AG10803 (cell line): ENCODE data around the gene DLG2.
A peak's percentile ranks its signal among the peaks of the same experiment; 100 is the strongest.

Source experiments
- DNase-seq: peaks from one replicate; pipeline ENCODE4 v3.0.0; 2010; ENCODE audit warnings: low read depth
- H3K4me3 ChIP-seq: 2 replicates; pipeline ENCODE4 v1.5.1; 2011; ENCODE audit warnings: mild to moderate bottlenecking, low read length, control low read depth
- TF ChIP-seq, protein P1 (sequence below): conservative IDR thresholded peaks from 2 replicates; pipeline ENCODE4 v1.5.1; 2011; ENCODE audit warnings: mild to moderate bottlenecking, low read length, control low read depth, inconsistent platforms

The DLG2 gene

DNA sequence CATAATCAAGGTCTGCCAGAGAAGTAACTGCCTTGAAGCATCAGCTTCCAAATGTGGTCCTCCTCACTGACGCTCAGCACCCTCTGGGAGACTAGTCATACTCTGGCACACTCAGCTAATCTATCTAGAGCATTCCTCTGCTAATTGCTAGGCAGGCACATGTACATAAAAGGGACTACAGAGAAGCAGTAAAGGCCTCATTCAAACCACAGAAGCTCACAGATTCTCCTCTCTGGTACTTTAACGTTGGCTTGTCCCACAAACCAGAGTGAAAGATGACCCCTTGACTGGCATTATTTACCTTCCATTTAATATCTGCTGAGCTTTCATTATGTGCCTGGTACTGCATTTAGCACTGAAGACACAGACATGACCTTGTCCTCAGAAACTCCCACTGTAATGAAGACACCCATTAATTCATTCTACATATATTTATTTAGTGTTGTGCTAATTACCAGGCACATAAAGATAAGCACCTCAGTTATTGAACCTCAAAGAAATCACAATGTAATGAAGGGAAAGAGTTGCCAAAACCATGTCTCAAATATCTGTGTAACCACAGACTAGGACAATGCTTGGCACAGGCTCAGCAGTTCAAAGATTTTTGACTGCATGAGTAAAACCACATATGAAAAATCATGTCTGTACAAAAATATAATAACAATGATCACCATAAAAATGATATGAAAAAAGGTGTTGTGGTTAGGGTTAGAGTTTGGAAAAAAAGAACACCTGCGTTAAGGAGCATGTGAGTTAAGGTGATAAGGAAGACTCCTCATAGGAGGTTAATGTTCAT, 550.4 kb downstream of the DLG2 start:
- DNase-seq: peak; percentile 49
- H3K4me3 ChIP-seq: no peak overlapping the region
- TF ChIP-seq, protein P1, sequence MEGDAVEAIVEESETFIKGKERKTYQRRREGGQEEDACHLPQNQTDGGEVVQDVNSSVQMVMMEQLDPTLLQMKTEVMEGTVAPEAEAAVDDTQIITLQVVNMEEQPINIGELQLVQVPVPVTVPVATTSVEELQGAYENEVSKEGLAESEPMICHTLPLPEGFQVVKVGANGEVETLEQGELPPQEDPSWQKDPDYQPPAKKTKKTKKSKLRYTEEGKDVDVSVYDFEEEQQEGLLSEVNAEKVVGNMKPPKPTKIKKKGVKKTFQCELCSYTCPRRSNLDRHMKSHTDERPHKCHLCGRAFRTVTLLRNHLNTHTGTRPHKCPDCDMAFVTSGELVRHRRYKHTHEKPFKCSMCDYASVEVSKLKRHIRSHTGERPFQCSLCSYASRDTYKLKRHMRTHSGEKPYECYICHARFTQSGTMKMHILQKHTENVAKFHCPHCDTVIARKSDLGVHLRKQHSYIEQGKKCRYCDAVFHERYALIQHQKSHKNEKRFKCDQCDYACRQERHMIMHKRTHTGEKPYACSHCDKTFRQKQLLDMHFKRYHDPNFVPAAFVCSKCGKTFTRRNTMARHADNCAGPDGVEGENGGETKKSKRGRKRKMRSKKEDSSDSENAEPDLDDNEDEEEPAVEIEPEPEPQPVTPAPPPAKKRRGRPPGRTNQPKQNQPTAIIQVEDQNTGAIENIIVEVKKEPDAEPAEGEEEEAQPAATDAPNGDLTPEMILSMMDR: no peak

DNA sequence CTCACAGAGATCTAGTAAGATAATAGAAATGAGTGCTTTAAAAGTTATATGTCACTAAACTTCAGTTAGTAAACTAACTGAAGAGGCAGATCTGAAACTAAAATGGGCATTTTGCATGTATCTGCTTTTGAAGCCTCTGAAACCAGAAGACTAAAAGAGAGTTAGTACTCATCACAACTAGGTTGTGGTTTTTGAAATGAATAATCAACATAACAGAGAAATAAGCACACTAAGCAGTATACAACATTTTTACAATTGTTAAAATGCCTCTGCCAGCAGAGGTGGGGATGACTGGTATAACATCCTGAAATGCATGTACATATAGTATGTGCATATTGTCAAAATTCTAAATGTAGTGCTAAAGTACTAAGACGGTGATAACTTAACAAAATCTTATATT, 564.5 kb downstream of the DLG2 start:
- H3K4me3 ChIP-seq: no peak overlapping the region
- no peak for DNase-seq
- TF ChIP-seq, protein P1: no peak

DNA sequence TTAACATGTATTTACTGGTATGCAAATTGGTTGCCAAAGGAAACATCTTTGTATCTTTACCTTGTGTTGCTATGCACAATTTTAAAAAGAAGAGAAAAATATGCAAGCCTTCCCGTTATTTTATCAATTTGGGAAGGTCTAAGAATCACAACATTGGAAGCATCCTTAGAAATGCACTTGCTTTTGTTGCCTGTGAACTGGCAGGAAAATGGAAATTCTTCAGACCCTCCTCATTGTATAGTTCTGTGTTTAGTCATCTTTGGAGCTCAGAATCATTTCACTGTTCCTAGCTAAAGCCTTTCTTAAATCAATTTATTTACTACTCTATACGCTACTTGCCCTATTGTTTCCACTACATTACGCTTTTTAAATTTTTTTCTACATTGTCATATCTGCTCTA, 574.5 kb downstream of the DLG2 start:
- H3K4me3 ChIP-seq: no peak overlapping the region
- TF ChIP-seq, protein P1: no peak
- DNase-seq: no peak

DNA sequence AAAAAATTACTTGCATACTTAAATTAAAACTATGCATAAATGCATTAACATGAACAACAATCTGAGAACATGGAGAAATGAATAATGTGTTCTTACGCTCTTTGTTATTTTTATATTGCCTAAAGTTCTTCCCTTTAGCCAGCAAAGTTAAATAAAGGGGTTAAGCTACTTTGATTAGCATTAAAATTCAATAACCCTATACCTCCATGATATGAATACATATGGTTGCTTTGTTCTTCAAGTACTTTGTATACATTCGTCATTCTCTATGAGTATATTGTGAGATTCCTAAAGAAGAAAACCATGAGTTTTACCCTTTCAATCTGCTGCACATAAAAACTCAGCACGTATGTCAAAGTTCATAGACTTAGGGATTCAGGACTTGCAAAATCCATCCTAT, 578.3 kb downstream of the DLG2 start:
- TF ChIP-seq, protein P1: no peak
- no peak for DNase-seq
- H3K4me3 ChIP-seq: no peak overlapping the region

DNA sequence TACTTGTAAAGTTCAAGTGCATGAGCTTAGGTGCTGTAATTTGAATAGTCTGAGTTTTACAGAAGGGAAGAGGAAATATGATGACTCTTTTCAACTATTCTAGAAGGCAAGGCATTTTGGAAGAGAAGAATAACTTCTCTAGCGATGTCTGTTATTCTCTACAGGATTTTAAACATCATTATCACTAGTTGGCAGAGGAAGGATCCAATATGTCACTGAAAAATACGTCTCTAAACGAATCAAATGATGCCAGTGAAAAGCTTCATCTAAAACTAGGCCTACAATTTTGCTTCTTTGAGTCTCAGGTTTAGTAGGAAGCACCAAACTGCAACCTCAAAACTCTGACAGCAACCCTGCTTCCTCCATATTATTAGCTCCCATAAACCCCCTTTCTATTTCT, 581.4 kb downstream of the DLG2 start:
- no peak for DNase-seq
- TF ChIP-seq, protein P1: no peak
- H3K4me3 ChIP-seq: no peak overlapping the region

DNA sequence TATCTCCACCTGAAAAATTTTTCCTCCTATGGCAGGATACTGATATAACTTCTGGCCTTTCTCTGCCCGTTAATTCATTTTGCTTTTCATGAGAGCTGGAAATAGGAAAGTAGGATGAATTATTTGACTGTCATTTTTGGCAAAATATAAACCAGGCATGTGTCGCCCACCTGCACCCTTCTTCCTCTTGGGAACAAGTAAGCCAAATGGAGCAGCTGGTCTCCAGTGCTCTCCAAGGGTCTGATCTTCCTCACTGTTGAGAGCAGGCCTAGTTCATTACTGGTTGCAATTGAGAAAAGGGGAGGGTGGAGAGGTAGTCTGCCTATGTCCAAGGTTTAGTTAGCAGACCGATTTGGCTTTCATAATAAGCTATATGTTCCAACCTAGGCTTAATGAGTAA, 582.2 kb downstream of the DLG2 start:
- TF ChIP-seq, protein P1: no peak
- no peak overlapping the region for H3K4me3 ChIP-seq
- DNase-seq: no peak

DNA sequence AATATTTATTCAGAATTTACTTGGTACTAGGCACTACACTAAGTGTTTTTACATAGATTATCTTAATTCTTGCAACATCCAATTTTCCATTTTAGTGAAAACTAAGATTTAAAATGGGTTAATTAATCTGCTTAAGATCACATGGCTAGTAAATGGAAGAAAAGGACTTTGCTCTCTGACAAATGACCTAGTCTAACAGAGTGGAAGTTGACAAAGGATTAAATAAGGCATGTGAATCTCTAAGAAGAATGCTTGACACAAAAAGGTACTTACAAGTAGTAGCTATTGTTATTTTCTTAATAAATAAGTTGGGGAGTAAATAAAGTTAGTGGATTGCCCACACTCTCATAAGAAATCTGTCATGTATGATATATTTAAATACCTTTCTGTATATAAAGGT, 584.8 kb downstream of the DLG2 start:
- DNase-seq: no peak
- TF ChIP-seq, protein P1: no peak
- no peak overlapping the region for H3K4me3 ChIP-seq
